HG03097 (cell line): ENCODE results near the gene SLC7A6OS.

Experiments
- ATAC-seq: cut with Tn5 transposase; IDR thresholded peaks from one replicate; pipeline ENCODE4 v1.9.1; 2021; ENCODE audit not compliant: unreplicated experiment, low FRiP score

Gene SLC7A6OS

GRCh38 chr16:68257906-68258800 lies 52.6 kb downstream of the SLC7A6OS start:
- peak; percentile 9 for ATAC-seq

- ATAC-seq, result peak; percentile 44
These were observed 53.4 kb downstream of the SLC7A6OS start for GRCh38 chr16:68257251-68257905.

GRCh38 chr16:68255712-68256111 lies 55.0 kb downstream of the SLC7A6OS start:
- no peak for ATAC-seq

GRCh38 chr16:68253721-68254120 lies 57.0 kb downstream of the SLC7A6OS start:
- no peak for ATAC-seq

GRCh38 chr16:68252383-68252782 lies 58.4 kb downstream of the SLC7A6OS start:
- no peak for ATAC-seq

- ATAC-seq, result no peak
These were observed 58.9 kb downstream of the SLC7A6OS start for GRCh38 chr16:68251832-68252231.

GRCh38 chr16:68250951-68251350 lies 59.8 kb downstream of the SLC7A6OS start:
- ATAC-seq, result no peak

GRCh38 chr16:68249371-68249770 lies 61.4 kb downstream of the SLC7A6OS start:
- no peak for ATAC-seq
